HepG2 (cell line): Measurements from ENCODE around the gene ZIC4.

ENCODE experiments used
- EED ChIP-seq: sonication (generic); formaldehyde crosslinking; IDR thresholded peaks from 2 replicates; pipeline ENCODE4 v1.5.0; 2020; ENCODE audit warnings: mild to moderate bottlenecking, missing genetic modification reagents
- EP300 ChIP-seq, 3 experiments: sonication (generic) in 1 of 3; formaldehyde crosslinking in 1 of 3; IDR thresholded peaks; 2 replicates each; pipeline versions ENCODE4 v1.5.1 to v1.6.1; 2011 to 2020; ENCODE audit warnings: low read depth in 2 of 3, low read length in 2 of 3, borderline replicate concordance in 1 of 3, improper control_type of control experiment in 1 of 3, mild to moderate bottlenecking in 1 of 3, missing genetic modification reagents in 1 of 3, moderate library complexity in 1 of 3
- EZH2 ChIP-seq: conservative IDR thresholded peaks from 2 replicates; pipeline ENCODE4 v1.6.1; 2012; ENCODE audit warnings: mild to moderate bottlenecking, low read depth, low read length, moderate library complexity
- HCFC1 ChIP-seq: fragments of 150-350 bp; IDR thresholded peaks from 2 replicates; pipeline ENCODE4 v1.6.1; 2014; ENCODE audit warnings: low read depth, low read length
- ZNF619 ChIP-seq: sonication (generic); formaldehyde crosslinking; IDR thresholded peaks from 2 replicates; pipeline ENCODE4 v1.4.0; 2020; ENCODE audit warnings: mild to moderate bottlenecking, missing genetic modification reagents
- TF ChIP-seq, protein P1 (sequence below): sonication (generic); formaldehyde crosslinking; IDR thresholded peaks from 2 replicates; pipeline ENCODE4 v1.4.0; 2020; ENCODE audit warnings: missing genetic modification reagents

DNA sequence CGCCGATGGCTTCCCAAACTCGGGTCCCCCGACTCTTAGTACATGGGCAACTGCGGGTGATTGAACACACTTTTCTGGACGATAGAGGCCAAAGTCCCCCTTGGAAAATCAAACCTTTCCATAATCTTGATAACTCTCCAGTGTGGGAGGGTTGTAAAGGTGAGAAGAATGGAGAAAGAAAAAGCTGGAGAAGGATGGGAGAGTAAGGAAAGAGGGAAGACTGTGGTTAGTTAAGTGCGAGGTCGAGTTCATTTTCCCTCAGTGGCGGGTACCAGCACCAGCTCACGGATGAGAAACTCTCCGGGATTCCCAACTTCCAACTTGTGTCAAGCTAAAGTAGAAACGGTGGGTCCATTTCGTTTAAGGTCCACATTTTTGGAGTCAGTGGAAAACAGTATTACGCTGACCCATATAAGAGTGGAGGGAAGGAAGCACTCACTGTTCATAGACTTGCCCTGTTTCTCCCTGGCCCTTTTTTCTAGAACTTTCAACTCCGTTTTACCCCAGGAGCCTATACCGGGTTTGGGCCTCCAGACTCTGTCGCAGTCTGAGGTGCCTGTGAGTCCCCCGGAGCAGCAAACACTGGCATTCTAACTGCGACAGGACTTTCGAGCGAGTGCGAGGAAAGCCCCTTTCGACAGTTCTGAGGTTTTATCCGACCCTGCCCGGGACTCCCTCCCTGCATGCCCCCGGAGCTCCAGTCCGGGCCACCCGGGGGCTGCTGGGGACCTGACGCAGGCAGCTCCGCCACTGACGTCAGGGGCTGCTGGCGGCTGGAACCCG is 17.6 kb upstream of the ZIC4 start:
- TF ChIP-seq HCFC1 (no peak), EP300 (IDR thresholded peaks at IDR 0.05; ENCODE audit: low read depth in 2 of 2, low read length in 2 of 2) (no peak), EP300 (CRISPR knock-in tag; IDR thresholded peaks at IDR 0.05; ENCODE audit: borderline replicate concordance) (no peak), EZH2 (no peak), ZNF619 (CRISPR knock-in tag) (no peak), EED (CRISPR knock-in tag) (no peak)
- TF ChIP-seq, protein P1, sequence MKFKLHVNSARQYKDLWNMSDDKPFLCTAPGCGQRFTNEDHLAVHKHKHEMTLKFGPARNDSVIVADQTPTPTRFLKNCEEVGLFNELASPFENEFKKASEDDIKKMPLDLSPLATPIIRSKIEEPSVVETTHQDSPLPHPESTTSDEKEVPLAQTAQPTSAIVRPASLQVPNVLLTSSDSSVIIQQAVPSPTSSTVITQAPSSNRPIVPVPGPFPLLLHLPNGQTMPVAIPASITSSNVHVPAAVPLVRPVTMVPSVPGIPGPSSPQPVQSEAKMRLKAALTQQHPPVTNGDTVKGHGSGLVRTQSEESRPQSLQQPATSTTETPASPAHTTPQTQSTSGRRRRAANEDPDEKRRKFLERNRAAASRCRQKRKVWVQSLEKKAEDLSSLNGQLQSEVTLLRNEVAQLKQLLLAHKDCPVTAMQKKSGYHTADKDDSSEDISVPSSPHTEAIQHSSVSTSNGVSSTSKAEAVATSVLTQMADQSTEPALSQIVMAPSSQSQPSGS (CRISPR knock-in tag) = no peak
